Measurements from ENCODE around the gene DAPK2. TPM values are rescaled to one million over a fixed set of nuclear protein-coding genes. Genes with fewer than 3 reads are reported as not detected.

DAPK2 gene
- total and polyA plus RNA-seq, 3 donors from 2014 or later: 3.6 to 7.7 (median 5.9) TPM

DNA sequence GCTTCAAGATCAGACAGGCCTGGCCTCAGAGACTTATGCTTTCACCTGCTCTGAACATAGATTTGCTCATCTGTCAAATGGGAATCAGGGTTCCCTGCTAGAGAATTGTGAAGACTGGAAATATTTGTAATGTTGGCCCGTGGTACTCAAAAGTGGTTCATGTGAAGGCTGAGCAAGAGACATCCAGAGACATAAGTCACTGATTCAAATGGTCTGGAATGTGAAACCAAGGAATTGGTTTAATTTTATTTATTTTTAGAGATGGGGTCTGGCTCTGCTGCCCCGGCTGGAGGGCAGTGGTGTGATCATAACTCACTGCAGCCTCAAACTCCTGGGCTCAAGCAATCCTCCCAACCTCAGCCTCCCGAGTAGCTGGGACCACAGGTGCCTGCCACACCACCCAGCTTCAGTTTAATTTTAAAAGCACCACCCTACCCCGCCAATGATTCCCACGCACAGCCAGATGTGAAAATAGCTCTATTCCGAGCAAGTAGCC, 60.1 kb downstream of the DAPK2 start:
- Histone ChIP-seq H3K36me3 (ENCODE audit: low read depth, missing control alignments) (no peaks in the 10 kb centered on the region), H3K4me3 (no peak overlapping the region), H3K4me1 (peaks cover 5% of the 10 kb centered on the region), H3K27me3 (no peaks in the 10 kb centered on the region), H3K27ac (no peak overlapping the region), H3K9me3 (no peaks in the 10 kb centered on the region)
- DNase-seq: no peak
- intact Hi-C loops (cut with DNase I; ENCODE audit: low total_unique reads): no loop called here
- WGBS, 2 donors: 93 to 96% methylated on average over 6 of the region's 6 CpGs
- TF ChIP-seq POLR2A (IDR thresholded peaks at IDR 0.05) (no peak), CTCF (IDR thresholded peaks at IDR 0.05) (no peak)

- H3K27me3 ChIP-seq: no peaks in the 10 kb centered on the region
- H3K4me3 ChIP-seq: no peak overlapping the region
- no peaks in the 10 kb centered on the region for H3K36me3 ChIP-seq (ENCODE audit: low read depth, missing control alignments)
- H3K9me3 ChIP-seq: no peaks in the 10 kb centered on the region
- WGBS, 2 donors: 71 to 72% methylated on average over 15 to 17 of the region's 17 CpGs
- no peaks in the 10 kb centered on the region for H3K4me1 ChIP-seq
- H3K27ac ChIP-seq: no peak overlapping the region
- DNase-seq: peak; percentile 73
- no peak for TF ChIP-seq POLR2A (IDR thresholded peaks at IDR 0.05)
- no peak for TF ChIP-seq CTCF (IDR thresholded peaks at IDR 0.05)
- intact Hi-C loops (cut with DNase I; ENCODE audit: low total_unique reads): no loop called here
These were observed 60.8 kb downstream of the DAPK2 start for GRCh38 chr15:63985221-63986184.

GRCh38 chr15:63984331-63984730, 62.0 kb downstream of the DAPK2 start:
- no peaks in the 10 kb centered on the region for H3K36me3 ChIP-seq (ENCODE audit: low read depth, missing control alignments)
- H3K4me1 ChIP-seq: no peaks in the 10 kb centered on the region
- no peak overlapping the region for H3K27ac ChIP-seq
- intact Hi-C loops (cut with DNase I; ENCODE audit: low total_unique reads): no loop called here
- no peak for DNase-seq
- TF ChIP-seq CTCF (IDR thresholded peaks at IDR 0.05): no peak
- no peak for TF ChIP-seq POLR2A (IDR thresholded peaks at IDR 0.05)
- no peak overlapping the region for H3K4me3 ChIP-seq
- no peaks in the 10 kb centered on the region for H3K9me3 ChIP-seq
- 87 to 88% methylated on average over 2 to 3 of the region's 3 CpGs for WGBS, 2 donors
- H3K27me3 ChIP-seq: no peaks in the 10 kb centered on the region

DNA sequence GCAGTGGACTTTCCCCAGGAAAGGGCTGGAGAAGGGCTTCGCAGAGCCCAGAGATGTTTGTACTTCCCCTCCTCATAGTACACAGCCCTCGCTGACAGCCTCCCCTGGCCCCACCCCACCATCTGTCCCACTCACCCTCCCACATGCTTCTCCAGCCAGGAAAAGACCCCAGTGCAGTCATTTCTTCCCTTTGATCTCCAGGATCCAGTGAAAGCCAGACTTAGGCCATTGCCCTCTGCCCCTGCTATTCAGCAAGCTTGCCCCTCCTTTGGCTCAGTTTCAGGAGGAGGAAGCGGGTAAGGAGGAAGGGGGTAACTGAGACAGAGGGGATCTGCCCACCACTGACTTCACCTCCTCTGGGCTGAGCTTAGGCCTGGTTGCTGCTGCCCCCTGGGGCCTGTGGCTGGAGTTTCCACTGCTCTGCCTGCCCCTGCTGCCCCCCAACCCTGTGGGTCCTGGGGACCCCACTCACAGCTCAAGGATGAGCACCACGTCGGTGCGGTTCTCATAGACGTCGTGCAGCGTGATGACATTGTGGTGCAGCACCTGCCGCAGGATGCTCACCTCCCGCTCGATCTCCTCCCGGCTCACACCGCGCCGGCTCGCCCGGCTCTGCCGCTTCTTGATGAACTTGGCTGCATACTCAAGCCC, 63.1 kb downstream of the DAPK2 start:
- no peaks in the 10 kb centered on the region for H3K36me3 ChIP-seq (ENCODE audit: low read depth, missing control alignments)
- intact Hi-C loops (cut with DNase I; ENCODE audit: low total_unique reads): no loop called here
- no peak overlapping the region for H3K27ac ChIP-seq
- no peaks in the 10 kb centered on the region for H3K4me1 ChIP-seq
- TF ChIP-seq CTCF (IDR thresholded peaks at IDR 0.05) (no peak), POLR2A (IDR thresholded peaks at IDR 0.05) (no peak)
- no peak overlapping the region for H3K4me3 ChIP-seq
- no peaks in the 10 kb centered on the region for H3K9me3 ChIP-seq
- DNase-seq: no peak
- WGBS, 2 donors: 92 to 94% methylated on average over 19 of the region's 19 CpGs
- H3K27me3 ChIP-seq: no peaks in the 10 kb centered on the region
